Measurements from ENCODE around the gene TIGAR. TPM values are rescaled to one million over a fixed set of nuclear protein-coding genes. Genes with fewer than 3 reads are reported as not detected.

The TIGAR gene
- total and polyA plus RNA-seq, 2 donors (not counting 3 experiments of a cell fraction or from before 2014, with no cell fraction given), result 5.6 to 31.2 TPM

GRCh38 chr12:4375449-4375848 is 54.4 kb downstream of the TIGAR start:
- dilution Hi-C loops (cut with MboI; ENCODE audit: extremely low pct_ligation_motif_present, low sequenced_read_pairs), result no loop called here
- H2AFZ ChIP-seq (ENCODE audit: low read depth, low read length), result no peak overlapping the region
- H4K20me1 ChIP-seq (replicated peaks; ENCODE audit: control insufficient read depth, extremely low read depth, insufficient read depth, low read length), result no peaks in the 10 kb centered on the region
- H3K27me3 ChIP-seq (ENCODE audit: control insufficient read depth in 2 of 2, insufficient read depth in 2 of 2, low read length in 2 of 2), result peaks cover 0 to 4% of the 10 kb centered on the region in 2 experiments
- CTCF ChIA-PET, result no interaction called here
- no peaks in the 10 kb centered on the region for H3K9me1 ChIP-seq (replicated peaks; ENCODE audit: control insufficient read depth, extremely low read depth, insufficient read depth, low read length)
- no peaks in the 10 kb centered on the region for H3K4me1 ChIP-seq (ENCODE audit: control insufficient read depth, extremely low read depth, insufficient read depth, low read length)
- no peak overlapping the region for H3K9ac ChIP-seq (replicated peaks; ENCODE audit: extremely low read depth, insufficient read depth, low read length)
- intact Hi-C loops (cut with micrococcal nuclease), result no loop called here
- H3K27ac ChIP-seq (ENCODE audit: insufficient read depth, low read depth, low read length), result no peak overlapping the region
- H3K79me2 ChIP-seq (ENCODE audit: control insufficient read depth, insufficient read depth, low read length), result no peaks in the 10 kb centered on the region
- FAIRE-seq, result no peak
- H3K4me3 ChIP-seq (replicated peaks in 1 of 3; ENCODE audit: insufficient read depth in 1 of 3, low read depth in 1 of 3, low read length in 3 of 3), result no peak overlapping the region
- no TSS peak for BruUV-seq (replicated peaks)
- H3K36me3 ChIP-seq (ENCODE audit: control insufficient read depth in 2 of 2, extremely low read depth in 1 of 2, insufficient read depth in 2 of 2, low read length in 2 of 2), result no peaks in the 10 kb centered on the region
- TF ChIP-seq EZH2 (IDR thresholded peaks at IDR 0.05; ENCODE audit: borderline replicate concordance, low read depth, low read length, severe bottlenecking) (no peak), GATA2 (IDR thresholded peaks at IDR 0.05; ENCODE audit: insufficient read depth, insufficient read length, low read depth, low read length) (no peak), POLR2AphosphoS5 (IDR thresholded peaks at IDR 0.05; ENCODE audit: insufficient read depth, low read depth, low read length) (no peak), POLR2A (IDR thresholded peaks at IDR 0.05; ENCODE audit: low read depth, low read length) (no peak), JUN (IDR thresholded peaks at IDR 0.05; ENCODE audit: borderline replicate concordance, insufficient read depth, insufficient read length, low read depth) (no peak), FOS (IDR thresholded peaks at IDR 0.05; ENCODE audit: borderline replicate concordance, insufficient read depth, low read length) (no peak), MYC (IDR thresholded peaks at IDR 0.05; ENCODE audit: low read depth, low read length) (no peak)
- TF ChIP-seq, protein P1, sequence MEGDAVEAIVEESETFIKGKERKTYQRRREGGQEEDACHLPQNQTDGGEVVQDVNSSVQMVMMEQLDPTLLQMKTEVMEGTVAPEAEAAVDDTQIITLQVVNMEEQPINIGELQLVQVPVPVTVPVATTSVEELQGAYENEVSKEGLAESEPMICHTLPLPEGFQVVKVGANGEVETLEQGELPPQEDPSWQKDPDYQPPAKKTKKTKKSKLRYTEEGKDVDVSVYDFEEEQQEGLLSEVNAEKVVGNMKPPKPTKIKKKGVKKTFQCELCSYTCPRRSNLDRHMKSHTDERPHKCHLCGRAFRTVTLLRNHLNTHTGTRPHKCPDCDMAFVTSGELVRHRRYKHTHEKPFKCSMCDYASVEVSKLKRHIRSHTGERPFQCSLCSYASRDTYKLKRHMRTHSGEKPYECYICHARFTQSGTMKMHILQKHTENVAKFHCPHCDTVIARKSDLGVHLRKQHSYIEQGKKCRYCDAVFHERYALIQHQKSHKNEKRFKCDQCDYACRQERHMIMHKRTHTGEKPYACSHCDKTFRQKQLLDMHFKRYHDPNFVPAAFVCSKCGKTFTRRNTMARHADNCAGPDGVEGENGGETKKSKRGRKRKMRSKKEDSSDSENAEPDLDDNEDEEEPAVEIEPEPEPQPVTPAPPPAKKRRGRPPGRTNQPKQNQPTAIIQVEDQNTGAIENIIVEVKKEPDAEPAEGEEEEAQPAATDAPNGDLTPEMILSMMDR (IDR thresholded peaks at IDR 0.05; ENCODE audit: extremely low read depth in 1 of 2, insufficient read depth in 1 of 2, low read depth in 1 of 2, low read length in 2 of 2), result no peak
- TF ChIP-seq, protein P2, sequence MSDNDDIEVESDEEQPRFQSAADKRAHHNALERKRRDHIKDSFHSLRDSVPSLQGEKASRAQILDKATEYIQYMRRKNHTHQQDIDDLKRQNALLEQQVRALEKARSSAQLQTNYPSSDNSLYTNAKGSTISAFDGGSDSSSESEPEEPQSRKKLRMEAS (IDR thresholded peaks at IDR 0.05; ENCODE audit: insufficient read depth, insufficient read length), result no peak
- H3K4me2 ChIP-seq (ENCODE audit: insufficient read depth, low read length), result no peak overlapping the region
- DNase-seq (ENCODE audit: low read depth, low spot score), result no peak
- POLR2A ChIA-PET, result no interaction called here
- no peaks in the 10 kb centered on the region for H3K9me3 ChIP-seq (replicated peaks; ENCODE audit: control insufficient read depth, insufficient read depth, low read length)
